Upper lobe of left lung (tissue), 4 donors: Measurements from ENCODE around the gene CDKN1C.

Experiments used
- EP300 ChIP-seq, 4 donors: sonication (generic); formaldehyde crosslinking; IDR thresholded peaks; one replicate each; pipeline ENCODE4 v1.5.1; 2017; ENCODE audit warnings: antibody characterized with exemption in 4 of 4, control low read depth in 2 of 4
- POLR2A ChIP-seq, 4 donors: fragments of 450-650 bp; IDR thresholded peaks; one replicate each; pipeline ENCODE4 v1.5.1; 2016 to 2017; ENCODE audit warnings: antibody characterized with exemption in 4 of 4, mild to moderate bottlenecking in 2 of 4
- POLR2AphosphoS5 ChIP-seq, 2 donors: sonication (generic); formaldehyde crosslinking; IDR thresholded peaks; one replicate each; pipeline ENCODE4 v1.5.1; 2017; ENCODE audit warnings: antibody characterized with exemption in 2 of 2
- TF ChIP-seq, protein P1 (sequence below), 6 experiments: fragments of 450-650 bp in 4 of 6; fragments of 200-600 bp in 2 of 6; sonication (generic) in 2 of 6; IDR thresholded peaks; one replicate each; pipeline ENCODE4 v1.5.1; 2016 to 2019; ENCODE audit warnings: antibody characterized with exemption in 6 of 6

DNA sequence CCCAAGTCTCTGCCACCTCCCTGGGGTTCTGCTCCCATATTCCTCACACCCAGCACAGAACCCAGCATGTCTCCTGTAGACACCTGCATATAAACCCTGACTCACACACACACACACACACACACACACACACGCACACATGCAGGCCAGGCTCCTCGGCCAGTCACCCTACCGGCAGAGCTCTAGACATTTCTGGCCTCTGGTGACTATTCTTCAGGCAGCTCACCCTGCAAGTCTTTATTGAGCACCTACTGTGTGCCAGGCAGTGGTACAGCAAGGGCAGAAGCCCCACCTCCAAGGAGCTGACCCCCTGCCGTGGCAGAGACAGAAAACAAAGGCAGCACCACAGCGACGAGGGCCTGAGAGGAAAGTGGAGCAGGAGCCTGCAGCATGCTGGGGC, 50.3 kb downstream of the CDKN1C start:
- no peak for TF ChIP-seq POLR2A (IDR thresholded peaks at IDR 0.05)
- TF ChIP-seq, protein P1, sequence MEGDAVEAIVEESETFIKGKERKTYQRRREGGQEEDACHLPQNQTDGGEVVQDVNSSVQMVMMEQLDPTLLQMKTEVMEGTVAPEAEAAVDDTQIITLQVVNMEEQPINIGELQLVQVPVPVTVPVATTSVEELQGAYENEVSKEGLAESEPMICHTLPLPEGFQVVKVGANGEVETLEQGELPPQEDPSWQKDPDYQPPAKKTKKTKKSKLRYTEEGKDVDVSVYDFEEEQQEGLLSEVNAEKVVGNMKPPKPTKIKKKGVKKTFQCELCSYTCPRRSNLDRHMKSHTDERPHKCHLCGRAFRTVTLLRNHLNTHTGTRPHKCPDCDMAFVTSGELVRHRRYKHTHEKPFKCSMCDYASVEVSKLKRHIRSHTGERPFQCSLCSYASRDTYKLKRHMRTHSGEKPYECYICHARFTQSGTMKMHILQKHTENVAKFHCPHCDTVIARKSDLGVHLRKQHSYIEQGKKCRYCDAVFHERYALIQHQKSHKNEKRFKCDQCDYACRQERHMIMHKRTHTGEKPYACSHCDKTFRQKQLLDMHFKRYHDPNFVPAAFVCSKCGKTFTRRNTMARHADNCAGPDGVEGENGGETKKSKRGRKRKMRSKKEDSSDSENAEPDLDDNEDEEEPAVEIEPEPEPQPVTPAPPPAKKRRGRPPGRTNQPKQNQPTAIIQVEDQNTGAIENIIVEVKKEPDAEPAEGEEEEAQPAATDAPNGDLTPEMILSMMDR (IDR thresholded peaks at IDR 0.05), result no peak
- no peak for TF ChIP-seq POLR2AphosphoS5 (IDR thresholded peaks at IDR 0.05)
- no peak for TF ChIP-seq EP300 (IDR thresholded peaks at IDR 0.05)
